Measurements from ENCODE around the gene ROR2. TPM values are rescaled to one million over a fixed set of nuclear protein-coding genes. Genes with fewer than 3 reads are reported as not detected.

The ROR2 gene
- total and polyA plus RNA-seq, 2 donors (not counting 3 experiments of a cell fraction or from before 2014, with no cell fraction given): not detected

DNA sequence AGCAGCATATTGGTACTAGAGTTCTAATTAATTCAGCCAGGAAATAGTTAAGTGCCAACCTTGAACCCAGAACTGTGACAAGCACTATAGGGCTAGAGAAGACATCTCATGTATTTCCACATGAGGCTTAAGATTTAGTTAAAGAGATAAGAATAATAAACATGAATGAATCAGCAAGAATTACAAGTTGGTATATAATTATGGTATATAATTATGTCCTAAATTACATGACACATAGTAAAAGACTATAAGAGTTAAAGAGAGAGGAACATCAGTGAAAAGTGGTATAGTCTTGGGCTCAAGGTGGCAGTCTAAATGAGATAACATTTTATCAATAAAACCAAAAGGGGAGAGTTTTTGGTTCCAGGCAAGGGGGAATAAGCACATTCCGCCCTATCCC is 303.3 kb downstream of the ROR2 start:
- Histone ChIP-seq H3K4me3 (replicated peaks in 1 of 3; ENCODE audit: insufficient read depth in 1 of 3, low read depth in 1 of 3, low read length in 3 of 3) (no peak overlapping the region), H3K27me3 (ENCODE audit: control insufficient read depth in 2 of 2, insufficient read depth in 2 of 2, low read length in 2 of 2) (no peaks in the 10 kb centered on the region), H3K4me2 (ENCODE audit: insufficient read depth, low read length) (no peak overlapping the region), H3K9ac (replicated peaks; ENCODE audit: extremely low read depth, insufficient read depth, low read length) (no peak overlapping the region), H3K9me1 (replicated peaks; ENCODE audit: control insufficient read depth, extremely low read depth, insufficient read depth, low read length) (no peaks in the 10 kb centered on the region), H2AFZ (ENCODE audit: low read depth, low read length) (no peak overlapping the region), H3K27ac (ENCODE audit: insufficient read depth, low read depth, low read length) (no peak overlapping the region), H3K79me2 (ENCODE audit: control insufficient read depth, insufficient read depth, low read length) (no peaks in the 10 kb centered on the region), H4K20me1 (replicated peaks; ENCODE audit: control insufficient read depth, extremely low read depth, insufficient read depth, low read length) (no peaks in the 10 kb centered on the region), H3K4me1 (ENCODE audit: control insufficient read depth, extremely low read depth, insufficient read depth, low read length) (no peaks in the 10 kb centered on the region), H3K36me3 (ENCODE audit: control insufficient read depth in 2 of 2, extremely low read depth in 1 of 2, insufficient read depth in 2 of 2, low read length in 2 of 2) (no peaks in the 10 kb centered on the region), H3K9me3 (replicated peaks; ENCODE audit: control insufficient read depth, insufficient read depth, low read length) (no peaks in the 10 kb centered on the region)
- DNase-seq (ENCODE audit: low read depth, low spot score) (no peak), FAIRE-seq (no peak)
- intact Hi-C loops (cut with micrococcal nuclease): no loop called here
- dilution Hi-C loops (cut with MboI; ENCODE audit: extremely low pct_ligation_motif_present, low sequenced_read_pairs): no loop called here
- ChIA-PET CTCF (no interaction called here), POLR2A (no interaction called here)
- BruUV-seq (replicated peaks): no TSS peak
- TF ChIP-seq, protein P1, sequence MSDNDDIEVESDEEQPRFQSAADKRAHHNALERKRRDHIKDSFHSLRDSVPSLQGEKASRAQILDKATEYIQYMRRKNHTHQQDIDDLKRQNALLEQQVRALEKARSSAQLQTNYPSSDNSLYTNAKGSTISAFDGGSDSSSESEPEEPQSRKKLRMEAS (IDR thresholded peaks at IDR 0.05; ENCODE audit: insufficient read depth, insufficient read length): no peak
- no peak for TF ChIP-seq JUN (IDR thresholded peaks at IDR 0.05; ENCODE audit: borderline replicate concordance, insufficient read depth, insufficient read length, low read depth)
- no peak for TF ChIP-seq GATA2 (IDR thresholded peaks at IDR 0.05; ENCODE audit: insufficient read depth, insufficient read length, low read depth, low read length)
- TF ChIP-seq FOS (IDR thresholded peaks at IDR 0.05; ENCODE audit: borderline replicate concordance, insufficient read depth, low read length): no peak
- TF ChIP-seq MYC (IDR thresholded peaks at IDR 0.05; ENCODE audit: low read depth, low read length): no peak
- TF ChIP-seq POLR2A (IDR thresholded peaks at IDR 0.05; ENCODE audit: low read depth, low read length): no peak
- TF ChIP-seq EZH2 (IDR thresholded peaks at IDR 0.05; ENCODE audit: borderline replicate concordance, low read depth, low read length, severe bottlenecking): no peak
- TF ChIP-seq, protein P2, sequence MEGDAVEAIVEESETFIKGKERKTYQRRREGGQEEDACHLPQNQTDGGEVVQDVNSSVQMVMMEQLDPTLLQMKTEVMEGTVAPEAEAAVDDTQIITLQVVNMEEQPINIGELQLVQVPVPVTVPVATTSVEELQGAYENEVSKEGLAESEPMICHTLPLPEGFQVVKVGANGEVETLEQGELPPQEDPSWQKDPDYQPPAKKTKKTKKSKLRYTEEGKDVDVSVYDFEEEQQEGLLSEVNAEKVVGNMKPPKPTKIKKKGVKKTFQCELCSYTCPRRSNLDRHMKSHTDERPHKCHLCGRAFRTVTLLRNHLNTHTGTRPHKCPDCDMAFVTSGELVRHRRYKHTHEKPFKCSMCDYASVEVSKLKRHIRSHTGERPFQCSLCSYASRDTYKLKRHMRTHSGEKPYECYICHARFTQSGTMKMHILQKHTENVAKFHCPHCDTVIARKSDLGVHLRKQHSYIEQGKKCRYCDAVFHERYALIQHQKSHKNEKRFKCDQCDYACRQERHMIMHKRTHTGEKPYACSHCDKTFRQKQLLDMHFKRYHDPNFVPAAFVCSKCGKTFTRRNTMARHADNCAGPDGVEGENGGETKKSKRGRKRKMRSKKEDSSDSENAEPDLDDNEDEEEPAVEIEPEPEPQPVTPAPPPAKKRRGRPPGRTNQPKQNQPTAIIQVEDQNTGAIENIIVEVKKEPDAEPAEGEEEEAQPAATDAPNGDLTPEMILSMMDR (IDR thresholded peaks at IDR 0.05; ENCODE audit: extremely low read depth in 1 of 2, insufficient read depth in 1 of 2, low read depth in 1 of 2, low read length in 2 of 2): no peak
- no peak for TF ChIP-seq POLR2AphosphoS5 (IDR thresholded peaks at IDR 0.05; ENCODE audit: insufficient read depth, low read depth, low read length)

Measured in endothelial cell of umbilical vein (primary cell).